HCEC 1CT (cell line): ENCODE measurements around the gene NT5C3B.
A peak's percentile ranks its signal among the peaks of the same experiment; 100 is the strongest.
"Not testable (repeated sequence)": the region's sequence is repeated elsewhere in the genome, so short reads cannot be mapped to it uniquely, and the experiment has no call there.

Experiments
- DNase-seq: peaks from one replicate; pipeline ENCODE4 v3.0.0-alpha.2; 2017

The NT5C3B gene

DNA sequence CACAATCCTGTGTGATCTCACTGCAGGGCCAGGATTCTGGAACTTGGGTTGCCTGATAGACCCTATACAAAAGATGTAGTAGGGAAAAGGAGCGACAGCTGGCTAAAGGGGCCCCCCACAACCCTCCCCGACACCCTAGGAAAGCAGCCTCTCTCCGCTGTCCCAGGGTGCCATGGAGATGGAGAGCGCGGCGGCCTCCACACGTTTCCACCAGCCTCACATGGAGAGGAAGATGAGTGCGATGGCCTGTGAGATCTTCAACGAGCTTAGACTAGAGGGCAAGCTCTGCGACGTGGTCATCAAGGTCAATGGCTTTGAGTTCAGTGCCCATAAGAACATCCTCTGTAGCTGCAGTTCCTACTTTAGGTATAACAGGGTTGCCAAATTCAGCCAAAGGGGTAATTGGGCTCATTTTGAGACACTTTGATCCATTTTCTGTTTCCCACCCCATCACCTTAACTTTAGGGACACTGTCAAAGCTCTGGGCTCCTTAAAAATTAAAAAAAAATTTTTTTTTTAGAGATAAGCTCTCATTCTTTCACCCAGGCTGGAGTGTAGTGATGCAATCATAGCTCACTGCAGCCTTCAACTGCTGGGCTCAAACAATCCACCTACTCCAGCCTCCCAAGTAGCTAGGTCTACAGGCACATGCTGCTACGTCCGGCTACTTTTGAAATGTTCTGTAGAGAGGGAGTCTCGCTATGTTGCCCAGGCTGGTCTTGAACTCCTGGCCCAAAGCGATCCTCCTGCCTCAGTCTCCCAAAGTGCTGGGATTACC is 1.9 kb upstream of the NT5C3B start, which contains the start of gene KLHL10:
Gene KLHL10 (plus strand): TSS at position 65 of the 778 bp plus-strand sequence. CDS start 108 bp downstream, at position 173.
- no peak for DNase-seq

- no peak for DNase-seq
Observed at GRCh38 chr17:41836550-41837196, 641 bp upstream of the NT5C3B start.

DNA sequence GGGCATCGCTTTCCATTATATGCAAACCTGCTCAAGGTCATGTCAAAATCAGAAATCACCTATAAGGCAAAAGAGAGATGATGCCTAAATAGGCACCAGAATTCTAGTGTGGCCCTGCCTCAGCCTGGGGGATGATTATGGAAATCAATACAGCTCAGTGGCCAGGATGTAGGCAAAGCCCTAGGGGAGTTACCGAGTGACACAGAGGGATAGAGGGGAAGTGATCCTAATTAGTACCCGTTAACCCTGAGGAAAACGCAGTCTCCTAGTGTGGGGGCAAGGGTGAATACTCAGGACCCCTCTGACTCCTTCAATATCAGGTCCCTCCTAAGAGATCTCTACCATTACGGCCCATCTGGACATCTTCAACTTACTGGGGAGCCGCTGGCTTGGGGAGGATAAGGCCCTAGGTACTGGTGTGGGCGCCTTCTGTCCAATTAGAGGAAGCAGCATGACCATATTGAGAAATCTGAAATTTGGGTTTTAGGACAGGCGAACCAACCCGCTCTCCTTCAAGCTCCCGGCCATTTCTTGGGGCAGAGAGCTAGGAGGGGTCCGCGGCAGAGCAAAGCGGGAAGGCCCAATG is 725 bp downstream of the NT5C3B start:
- DNase-seq, result peak; percentile 11

DNA sequence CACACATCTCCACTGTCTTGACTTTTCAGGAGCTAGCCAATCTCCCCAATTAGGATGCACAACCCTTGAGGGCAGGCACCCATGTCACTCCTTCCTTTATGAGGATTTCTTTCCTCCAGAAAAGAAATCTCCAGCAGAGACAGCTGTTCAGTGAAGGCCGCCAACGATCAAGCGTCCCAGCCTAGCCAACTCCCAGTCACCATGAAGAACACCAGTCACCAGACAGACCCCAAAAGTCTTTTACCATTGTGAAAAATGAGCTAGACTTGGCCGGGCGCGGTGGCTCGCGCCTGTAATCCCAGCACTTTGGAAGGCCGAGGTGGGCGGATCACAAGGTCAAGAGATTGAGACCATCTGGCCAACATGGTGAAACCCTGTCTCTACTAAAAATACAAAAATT is 6.1 kb downstream of the NT5C3B start:
- not testable (repeated sequence) for DNase-seq

DNA sequence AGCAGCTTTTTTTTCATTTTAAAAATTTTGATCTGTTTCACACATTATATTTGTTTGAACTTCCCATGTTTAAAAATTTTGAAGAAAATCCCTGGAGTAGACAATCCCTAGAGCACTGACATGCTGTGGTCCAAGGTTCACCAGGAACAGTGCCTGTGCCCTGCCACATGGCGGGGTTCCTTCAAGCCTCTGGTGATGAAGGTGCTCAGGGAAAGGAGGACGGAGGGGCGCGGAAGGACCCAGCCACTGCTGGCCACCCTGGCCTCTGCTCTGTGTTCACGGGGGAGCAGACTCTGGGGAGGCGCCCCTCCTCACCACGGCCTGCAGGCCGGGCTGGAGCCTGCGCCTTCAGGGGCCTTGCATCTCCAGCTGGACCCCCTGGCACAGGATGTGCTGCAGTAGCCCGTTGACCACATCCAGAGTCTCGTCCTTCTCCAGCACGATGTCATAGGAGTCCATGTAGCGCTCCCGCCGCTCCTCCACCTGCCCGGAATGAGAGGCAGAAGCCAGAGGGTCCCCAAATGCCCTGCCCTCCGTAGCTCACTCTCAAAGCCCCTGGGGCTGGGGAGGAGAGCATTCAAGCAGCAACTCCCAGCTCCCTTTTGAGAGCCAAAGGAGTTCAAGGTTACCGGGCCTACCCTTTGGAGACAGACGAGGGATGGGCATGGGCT is 10.7 kb downstream of the NT5C3B start:
- no peak for DNase-seq

GRCh38 chr17:41824086-41824485 is 11.9 kb downstream of the NT5C3B start:
- DNase-seq, result no peak

DNA sequence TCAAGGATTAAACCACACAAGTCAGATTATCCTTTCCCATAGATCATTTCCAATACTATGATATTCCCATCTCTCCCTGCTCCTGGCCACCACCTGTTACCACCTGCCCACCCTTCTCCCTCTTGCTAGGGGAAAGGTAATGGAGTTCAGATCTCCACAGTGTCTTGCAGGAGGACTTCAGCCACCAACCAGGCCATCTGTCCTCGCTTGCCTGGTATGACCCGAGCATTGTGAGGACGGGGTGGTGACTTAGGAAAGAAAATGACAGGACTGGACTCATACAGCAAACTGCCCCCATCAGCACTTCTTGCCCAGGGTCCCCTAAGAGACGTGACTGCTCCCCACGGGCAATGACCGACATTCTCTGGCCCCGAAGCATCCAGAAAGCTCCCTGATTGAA is 12.5 kb downstream of the NT5C3B start:
- no peak for DNase-seq

DNA sequence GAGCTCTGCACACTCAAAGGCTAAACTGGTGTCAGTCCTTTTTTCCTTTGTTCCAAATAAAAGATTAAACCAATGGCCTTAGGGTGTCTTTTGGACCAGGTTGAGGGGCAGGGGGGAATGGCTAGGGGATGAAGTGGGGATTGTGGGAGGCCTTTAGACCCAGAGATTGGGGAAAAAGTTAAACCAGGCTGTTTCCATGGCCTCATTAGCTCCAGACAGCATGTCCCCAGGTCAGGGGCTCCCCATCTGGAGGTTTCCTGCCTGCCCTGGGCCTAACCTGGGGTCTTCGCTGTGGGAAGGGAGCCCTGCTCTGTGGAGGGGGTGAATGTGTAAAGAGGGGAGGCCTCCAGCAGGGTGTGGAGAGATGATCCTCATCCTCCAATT is 12.9 kb downstream of the NT5C3B start:
- no peak for DNase-seq

- no peak for DNase-seq
Observed at GRCh38 chr17:41822216-41823140, 13.6 kb downstream of the NT5C3B start.

- no peak for DNase-seq
Observed at GRCh38 chr17:41821776-41822175, 14.3 kb downstream of the NT5C3B start.

GRCh38 chr17:41818024-41818423 is 18.0 kb downstream of the NT5C3B start:
- DNase-seq, result no peak

DNA sequence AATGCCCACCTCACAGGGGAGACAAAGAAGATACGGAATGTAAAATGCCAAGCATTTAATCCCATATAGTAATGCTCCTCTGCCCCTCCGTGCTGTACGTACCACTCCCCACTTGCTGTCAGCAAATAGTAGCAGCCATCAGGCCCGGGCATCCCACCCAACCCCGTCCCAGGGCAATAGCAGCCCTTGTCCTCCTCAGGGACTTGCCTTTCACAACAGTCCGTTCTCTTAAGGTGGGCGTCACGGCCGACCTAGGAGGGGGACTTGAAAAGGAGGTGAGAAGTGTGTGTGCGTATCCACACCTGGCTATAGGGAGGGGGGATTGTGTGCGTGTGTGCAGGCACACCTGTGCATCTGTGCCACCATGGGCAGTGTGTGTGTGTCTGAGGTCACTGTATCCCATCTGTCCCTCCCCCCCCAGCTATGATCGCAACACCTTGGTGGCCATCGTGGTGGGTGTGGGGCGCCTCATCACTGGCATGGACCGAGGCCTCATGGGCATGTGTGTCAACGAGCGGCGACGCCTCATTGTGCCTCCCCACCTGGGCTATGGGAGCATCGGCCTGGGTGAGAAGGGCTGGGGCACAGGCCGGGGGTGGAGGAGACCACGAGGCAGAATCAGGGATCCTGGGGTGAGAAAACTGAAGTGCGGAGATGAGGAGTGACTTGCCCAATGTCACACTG is 19.3 kb downstream of the NT5C3B start:
- no peak for DNase-seq

GRCh38 chr17:41814195-41814594 is 21.8 kb downstream of the NT5C3B start:
- DNase-seq, result peak; percentile 31

DNA sequence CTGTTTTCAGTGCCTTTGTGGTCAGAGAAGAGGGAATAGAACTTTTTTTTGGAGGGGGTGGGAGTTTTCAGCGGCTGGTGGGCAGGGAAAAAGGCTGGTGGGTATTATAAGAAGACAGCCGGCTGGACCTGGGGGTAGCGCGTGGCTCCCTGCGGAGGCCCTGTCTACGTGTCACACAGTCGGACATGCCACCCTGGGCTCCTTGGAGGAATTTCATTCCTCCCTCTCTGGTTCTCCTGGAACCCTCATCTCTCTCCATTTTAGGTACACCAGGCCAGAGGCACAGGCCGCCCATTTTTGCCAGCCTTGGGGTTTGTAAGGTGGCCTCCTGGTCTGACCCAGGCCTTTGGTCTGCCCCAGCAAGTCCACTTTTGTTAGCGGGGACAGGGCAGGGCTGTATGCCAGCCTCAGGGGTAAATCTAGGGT is 22.3 kb downstream of the NT5C3B start:
- no peak for DNase-seq

DNA sequence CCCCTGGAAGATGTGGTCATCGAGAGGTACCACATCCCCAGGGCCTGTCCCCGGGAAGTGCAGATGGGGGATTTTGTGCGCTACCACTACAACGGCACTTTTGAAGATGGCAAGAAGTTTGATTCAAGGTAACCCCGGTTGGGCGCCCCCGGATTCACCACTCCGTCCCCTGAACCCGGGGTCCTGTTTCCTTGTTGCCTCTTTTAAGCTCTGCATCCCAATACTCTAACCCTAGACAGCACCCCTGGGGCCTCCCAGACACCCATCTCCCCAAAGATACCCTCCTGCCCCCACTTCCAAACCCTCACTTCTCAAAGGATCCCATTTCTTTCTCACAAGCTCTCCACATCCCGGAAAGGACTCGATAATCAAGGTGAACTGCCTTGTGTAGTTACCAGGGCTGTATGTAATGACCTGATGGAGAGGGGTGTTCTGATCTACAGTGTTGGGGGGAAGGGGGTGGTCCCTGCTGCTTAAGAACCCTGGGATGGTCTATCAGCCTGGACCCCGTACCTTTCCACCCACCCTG is 22.8 kb downstream of the NT5C3B start:
- DNase-seq, result no peak

DNA sequence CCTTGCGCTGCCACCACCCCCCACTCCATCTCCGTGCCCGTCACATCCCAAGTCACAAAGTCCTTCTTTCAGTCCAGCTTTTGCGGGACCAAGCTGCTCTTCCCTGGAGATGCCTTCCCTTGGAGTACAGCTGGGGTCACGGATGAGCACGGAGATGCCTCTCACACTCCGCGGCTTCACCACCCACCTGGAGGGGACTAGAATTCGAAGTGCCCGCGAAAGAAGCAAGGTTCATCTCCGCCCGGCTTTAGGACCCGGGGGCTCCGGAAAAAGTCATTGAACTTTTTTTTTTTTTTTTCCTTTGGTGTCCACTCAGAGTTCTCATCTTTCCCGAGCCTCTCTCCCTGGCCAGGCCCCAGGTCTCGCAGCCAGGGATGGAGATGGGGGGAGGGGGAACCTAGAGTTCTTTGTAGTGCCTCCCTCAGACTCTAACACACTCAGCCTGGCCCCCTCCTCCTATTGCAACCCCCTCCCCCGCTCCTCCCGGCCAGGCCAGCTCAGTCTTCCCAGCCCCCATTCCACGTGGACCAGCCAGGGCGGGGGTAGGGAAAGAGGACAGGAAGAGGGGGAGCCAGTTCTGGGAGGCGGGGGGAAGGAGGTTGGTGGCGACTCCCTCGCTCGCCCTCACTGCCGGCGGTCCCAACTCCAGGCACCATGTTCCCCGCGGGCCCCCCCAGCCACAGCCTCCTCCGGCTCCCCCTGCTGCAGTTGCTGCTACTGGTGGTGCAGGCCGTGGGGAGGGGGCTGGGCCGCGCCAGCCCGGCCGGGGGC is 23.5 kb downstream of the NT5C3B start, which contains the start of gene FKBP10:
Gene FKBP10 (plus strand): TSS at position 624 of the 771 bp plus-strand sequence. CDS start 31 bp downstream, at position 655.
- DNase-seq, result peak; percentile 72

GRCh38 chr17:41811549-41812380 is 24.3 kb downstream of the NT5C3B start, which contains the start of gene P3H4:
P3H4 (minus strand) TSS chr17:41811949; CDS start chr17:41811915, 34 bp downstream.
- DNase-seq, result peak; percentile 76

DNA sequence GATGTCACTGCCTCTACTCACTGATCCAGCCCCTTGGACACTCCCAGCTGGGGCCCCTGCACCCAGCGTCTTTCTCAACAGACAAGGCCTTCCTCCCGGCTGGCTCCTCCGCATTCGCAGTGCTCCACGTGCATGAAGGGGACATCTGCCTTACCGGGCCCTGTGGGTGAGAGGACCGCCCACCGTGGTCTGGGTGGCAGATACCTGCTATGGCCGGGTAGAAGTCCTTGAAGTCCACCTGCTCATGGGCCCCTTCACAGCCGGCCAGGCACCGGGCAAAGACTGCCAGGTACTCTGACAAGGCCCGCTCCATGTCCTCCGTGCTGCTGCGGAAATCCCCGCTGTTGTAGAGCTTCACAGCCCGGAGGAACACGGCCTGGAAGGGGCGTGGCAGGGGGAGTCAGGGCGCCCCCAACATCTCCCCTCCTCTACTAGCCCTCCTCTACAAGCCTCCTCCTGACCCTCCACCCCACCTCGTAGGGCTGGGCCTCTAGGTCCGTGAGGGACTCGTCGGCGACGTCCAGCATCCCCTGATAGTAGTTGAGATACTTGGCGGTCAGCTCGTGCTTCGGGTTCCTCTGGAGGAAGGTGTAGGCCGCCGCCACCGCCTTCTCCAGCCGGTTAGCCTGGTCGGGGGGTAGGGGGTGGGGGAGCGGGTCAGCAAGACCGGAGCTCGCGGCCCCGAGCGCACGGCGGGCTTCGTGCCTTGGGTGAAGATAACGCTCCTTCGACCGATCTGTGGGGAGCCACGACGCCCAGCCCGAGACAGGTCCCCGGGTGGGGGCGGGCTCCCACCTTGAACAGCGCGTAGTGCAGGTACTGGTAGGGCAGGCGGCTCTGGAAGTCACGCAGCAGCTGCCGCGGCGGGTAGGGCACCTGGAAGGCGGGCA is 25.1 kb downstream of the NT5C3B start:
- DNase-seq, result no peak
